Measurements from ENCODE around the gene COL6A1. TPM values are rescaled to one million over a fixed set of nuclear protein-coding genes. Genes with fewer than 3 reads are reported as not detected.
"Not testable (repeated sequence)": the region's sequence is repeated elsewhere in the genome, so short reads cannot be mapped to it uniquely, and the experiment has no call there.

Gene COL6A1
- total RNA-seq, 1 donor from 2014 or later, result 12.6 TPM

DNA sequence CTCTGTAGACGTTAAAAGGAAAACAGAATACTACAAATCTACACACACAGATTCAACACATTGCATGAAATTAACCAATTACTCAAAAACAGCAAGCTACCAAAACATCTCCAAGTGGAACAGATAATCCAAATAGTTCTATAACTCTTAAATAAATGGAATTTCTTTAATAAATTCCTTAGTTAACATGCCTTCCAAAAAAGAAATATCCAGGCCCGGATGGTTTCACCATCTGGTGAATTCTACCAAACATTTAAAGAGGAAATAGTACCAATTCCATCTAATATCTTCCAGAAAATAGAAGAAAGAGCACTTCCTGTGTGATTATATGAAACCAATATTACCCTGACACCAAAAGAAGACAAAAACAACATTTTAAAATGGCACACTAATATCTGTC lies 63.6 kb downstream of the COL6A1 start:
- H3K27ac Mint-ChIP-seq, result no peak overlapping the region
- TF ChIP-seq, protein P1, sequence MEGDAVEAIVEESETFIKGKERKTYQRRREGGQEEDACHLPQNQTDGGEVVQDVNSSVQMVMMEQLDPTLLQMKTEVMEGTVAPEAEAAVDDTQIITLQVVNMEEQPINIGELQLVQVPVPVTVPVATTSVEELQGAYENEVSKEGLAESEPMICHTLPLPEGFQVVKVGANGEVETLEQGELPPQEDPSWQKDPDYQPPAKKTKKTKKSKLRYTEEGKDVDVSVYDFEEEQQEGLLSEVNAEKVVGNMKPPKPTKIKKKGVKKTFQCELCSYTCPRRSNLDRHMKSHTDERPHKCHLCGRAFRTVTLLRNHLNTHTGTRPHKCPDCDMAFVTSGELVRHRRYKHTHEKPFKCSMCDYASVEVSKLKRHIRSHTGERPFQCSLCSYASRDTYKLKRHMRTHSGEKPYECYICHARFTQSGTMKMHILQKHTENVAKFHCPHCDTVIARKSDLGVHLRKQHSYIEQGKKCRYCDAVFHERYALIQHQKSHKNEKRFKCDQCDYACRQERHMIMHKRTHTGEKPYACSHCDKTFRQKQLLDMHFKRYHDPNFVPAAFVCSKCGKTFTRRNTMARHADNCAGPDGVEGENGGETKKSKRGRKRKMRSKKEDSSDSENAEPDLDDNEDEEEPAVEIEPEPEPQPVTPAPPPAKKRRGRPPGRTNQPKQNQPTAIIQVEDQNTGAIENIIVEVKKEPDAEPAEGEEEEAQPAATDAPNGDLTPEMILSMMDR (IDR thresholded peaks at IDR 0.05), result no peak
- TF ChIP-seq EZH2 (IDR thresholded peaks at IDR 0.05) (no peak), EZH2phosphoT487 (IDR thresholded peaks at IDR 0.05) (no peak)
- peaks cover 11% of the 10 kb centered on the region for H3K4me1 ChIP-seq
- DNase-seq (ENCODE audit: low spot score), result no peak
- H3K36me3 ChIP-seq, result no peaks in the 10 kb centered on the region
- peaks cover 11% of the 10 kb centered on the region for H3K4me1 Mint-ChIP-seq
- no peak overlapping the region for H3K4me2 ChIP-seq
- H3K27ac ChIP-seq, result no peak overlapping the region
- H3K27me3 Mint-ChIP-seq (ENCODE audit: insufficient read depth, low read depth), result peaks cover 11% of the 10 kb centered on the region
- no peak overlapping the region for H3K4me3 Mint-ChIP-seq
- H3K36me3 Mint-ChIP-seq, result no peaks in the 10 kb centered on the region
- no peak overlapping the region for H3K9ac ChIP-seq
- H3F3A ChIP-seq (ENCODE audit: low read depth), result no peaks in the 10 kb centered on the region
- no peak overlapping the region for H3K4me3 ChIP-seq
- no peaks in the 10 kb centered on the region for H3K79me2 ChIP-seq (ENCODE audit: low read depth)
- H3K9me3 ChIP-seq (ENCODE audit: low read depth), result no peaks in the 10 kb centered on the region
- no peaks in the 10 kb centered on the region for H3K27me3 ChIP-seq
- no peaks in the 10 kb centered on the region for H3K9me3 Mint-ChIP-seq
- H4K20me1 ChIP-seq (ENCODE audit: low read depth), result no peaks in the 10 kb centered on the region
- H2AFZ ChIP-seq (replicated peaks), result no peak overlapping the region

DNA sequence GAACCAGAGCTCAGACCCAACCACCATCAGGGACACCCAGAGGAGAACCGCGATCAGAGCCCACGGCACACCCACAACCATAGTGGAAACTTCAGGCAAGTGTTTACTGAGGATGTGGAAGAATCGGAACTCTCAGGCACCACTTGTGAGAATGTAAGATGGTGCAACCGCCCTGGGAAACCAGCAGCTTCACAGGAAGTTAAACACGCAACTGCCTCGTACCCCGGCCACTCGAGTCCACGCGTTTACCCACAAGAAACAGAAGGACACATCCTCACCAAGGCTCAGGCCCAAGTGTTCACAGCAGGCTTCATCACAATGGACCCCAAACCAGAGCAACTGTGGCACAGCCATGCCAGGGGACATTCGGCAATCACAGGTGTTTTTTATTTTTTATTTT lies 64.9 kb downstream of the COL6A1 start:
- Histone ChIP-seq H3K4me1 (peaks cover 11% of the 10 kb centered on the region), H3K36me3 (no peaks in the 10 kb centered on the region), H3K9me3 (ENCODE audit: low read depth) (no peaks in the 10 kb centered on the region), H2AFZ (replicated peaks) (no peak overlapping the region), H3K9ac (no peak overlapping the region), H3K27ac (no peak overlapping the region), H3K27me3 (no peaks in the 10 kb centered on the region), H3K4me3 (no peak overlapping the region), H4K20me1 (ENCODE audit: low read depth) (no peaks in the 10 kb centered on the region), H3K79me2 (ENCODE audit: low read depth) (no peaks in the 10 kb centered on the region), H3F3A (ENCODE audit: low read depth) (no peaks in the 10 kb centered on the region), H3K4me2 (no peak overlapping the region)
- H3K36me3 Mint-ChIP-seq, result peaks cover 2% of the 10 kb centered on the region
- DNase-seq (ENCODE audit: low spot score), result no peak
- peaks cover 10% of the 10 kb centered on the region for H3K27me3 Mint-ChIP-seq (ENCODE audit: insufficient read depth, low read depth)
- H3K9me3 Mint-ChIP-seq, result no peaks in the 10 kb centered on the region
- peaks cover 8% of the 10 kb centered on the region for H3K4me1 Mint-ChIP-seq
- no peak for TF ChIP-seq EZH2phosphoT487 (IDR thresholded peaks at IDR 0.05)
- no peak overlapping the region for H3K27ac Mint-ChIP-seq
- no peak overlapping the region for H3K4me3 Mint-ChIP-seq

DNA sequence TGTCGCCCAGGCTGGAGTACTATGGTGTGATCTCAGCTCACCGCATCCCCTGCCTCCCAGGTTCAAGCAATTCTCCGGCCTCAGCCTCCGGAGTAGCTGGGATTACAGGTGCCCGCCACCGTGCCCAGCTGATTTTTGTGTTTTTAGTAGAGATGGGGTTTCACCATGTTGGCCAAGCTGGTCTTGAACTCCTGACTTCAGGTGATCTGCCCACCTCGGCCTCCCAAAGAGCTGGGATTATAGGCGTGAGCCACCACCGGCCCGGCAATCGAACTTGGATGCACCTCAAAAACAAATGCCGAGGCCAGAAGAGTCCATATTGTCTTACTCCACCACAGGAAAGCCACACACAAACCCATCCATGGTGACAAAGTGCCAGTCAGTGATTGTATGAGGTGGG lies 65.3 kb downstream of the COL6A1 start:
- not testable (repeated sequence) for H3K9ac ChIP-seq; H3K4me1 Mint-ChIP-seq; H3K27ac ChIP-seq; H3K36me3 Mint-ChIP-seq; H3K9me3 Mint-ChIP-seq; H2AFZ ChIP-seq (replicated peaks); H3K27me3 ChIP-seq; H3K9me3 ChIP-seq (ENCODE audit: low read depth); H3K4me2 ChIP-seq; H3F3A ChIP-seq (ENCODE audit: low read depth); H3K79me2 ChIP-seq (ENCODE audit: low read depth); H3K4me3 Mint-ChIP-seq; H4K20me1 ChIP-seq (ENCODE audit: low read depth); DNase-seq (ENCODE audit: low spot score); H3K27me3 Mint-ChIP-seq (ENCODE audit: insufficient read depth, low read depth); H3K36me3 ChIP-seq; H3K27ac Mint-ChIP-seq; H3K4me3 ChIP-seq
- H3K4me1 ChIP-seq, result peaks cover 11% of the 10 kb centered on the region

DNA sequence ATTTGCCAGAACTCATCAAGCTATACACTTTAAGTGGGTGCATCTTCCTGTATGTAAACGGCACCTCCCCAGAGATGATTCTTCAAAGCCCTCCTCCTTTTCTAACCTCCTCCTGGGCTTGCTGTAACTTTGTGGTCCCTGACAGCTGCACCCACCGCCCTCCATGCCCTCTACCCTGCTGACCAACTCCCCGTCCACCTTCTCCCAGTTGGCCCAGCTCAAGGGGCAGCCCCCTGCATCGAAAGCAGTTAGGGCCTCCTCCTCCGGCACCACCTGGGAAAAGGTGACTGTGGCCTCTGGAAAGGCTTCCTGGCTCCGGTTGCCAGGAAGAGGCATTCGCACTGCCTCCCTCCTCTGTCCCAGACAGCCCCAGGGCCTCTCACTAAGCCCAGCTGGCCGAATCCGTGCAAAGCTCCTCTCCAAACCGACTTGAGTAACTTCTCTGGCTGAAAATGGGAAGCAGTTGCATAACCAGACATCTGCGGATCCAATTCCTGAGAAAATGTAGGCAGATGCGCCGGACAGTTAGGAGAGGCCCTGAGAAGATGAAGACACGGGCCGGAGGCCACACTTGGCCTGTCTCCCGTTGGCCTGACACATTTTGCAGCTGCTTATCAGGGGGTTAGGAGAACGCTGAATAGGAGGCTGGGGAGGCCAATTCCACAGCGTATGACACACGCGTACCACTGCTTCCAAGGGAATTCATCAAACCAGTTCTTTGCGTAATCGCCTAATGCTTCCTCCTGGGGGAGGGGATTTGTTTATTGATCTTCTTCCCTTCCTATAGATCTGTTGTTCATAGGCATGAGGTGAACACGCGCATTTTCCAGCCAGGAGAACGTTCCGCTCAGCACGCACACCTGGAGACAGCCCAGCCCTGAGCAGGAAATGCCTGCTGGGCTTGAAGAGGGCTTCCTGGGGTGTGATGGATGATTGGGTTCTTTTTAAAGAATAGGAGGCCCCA lies 67.6 kb downstream of the COL6A1 start:
- no peak overlapping the region for H3K27ac ChIP-seq
- H3K27ac Mint-ChIP-seq, result peak overlapping the region; percentile 60
- H3K4me3 Mint-ChIP-seq, result no peak overlapping the region
- H3K27me3 Mint-ChIP-seq (ENCODE audit: insufficient read depth, low read depth), result peaks cover 9% of the 10 kb centered on the region
- H3K9me3 Mint-ChIP-seq, result peaks cover 6% of the 10 kb centered on the region
- no peak for TF ChIP-seq EZH2phosphoT487 (IDR thresholded peaks at IDR 0.05)
- TF ChIP-seq, protein P1 (IDR thresholded peaks at IDR 0.05), result no peak
- no peak for TF ChIP-seq EZH2 (IDR thresholded peaks at IDR 0.05)
- DNase-seq (ENCODE audit: low spot score), result no peak
- peak overlapping the region; percentile 63 for H2AFZ ChIP-seq (replicated peaks)
- no peaks in the 10 kb centered on the region for H3K36me3 ChIP-seq
- H3K9me3 ChIP-seq (ENCODE audit: low read depth), result no peaks in the 10 kb centered on the region
- no peak overlapping the region for H3K4me3 ChIP-seq
- H3K4me1 ChIP-seq, result peaks cover 11% of the 10 kb centered on the region
- H3K36me3 Mint-ChIP-seq, result peaks cover 2% of the 10 kb centered on the region
- H4K20me1 ChIP-seq (ENCODE audit: low read depth), result no peaks in the 10 kb centered on the region
- no peak overlapping the region for H3K9ac ChIP-seq
- H3K4me1 Mint-ChIP-seq, result peaks cover 12% of the 10 kb centered on the region
- no peaks in the 10 kb centered on the region for H3K79me2 ChIP-seq (ENCODE audit: low read depth)
- H3K4me2 ChIP-seq, result peak overlapping the region; percentile 29
- H3K27me3 ChIP-seq, result no peaks in the 10 kb centered on the region
- no peaks in the 10 kb centered on the region for H3F3A ChIP-seq (ENCODE audit: low read depth)

Data from neural progenitor cell (in vitro differentiated cells).